Stimulated activated CD4-positive, alpha-beta T cell treated with anti-CD3 and anti-CD28 coated beads, Interleukin-4, amount 100 ng/mL, for 48 hours (primary cell): ENCODE measurements around the gene MINK1.
A peak's percentile ranks its signal among the peaks of the same experiment; 100 is the strongest.

ENCODE experiments used
- DNase-seq, 2 donors: peaks; one replicate each; pipeline ENCODE4 v3.0.0-alpha.2; 2020; ENCODE audit warnings: low read depth in 2 of 2

The MINK1 gene

GRCh38 chr17:4933646-4934045 lies 100.5 kb downstream of the MINK1 start:
- DNase-seq: no peak

GRCh38 chr17:4934173-4934979 lies 101.2 kb downstream of the MINK1 start:
- no peak for DNase-seq

GRCh38 chr17:4935650-4936049 lies 102.5 kb downstream of the MINK1 start:
- no peak for DNase-seq

- no peak for DNase-seq
Observed at GRCh38 chr17:4936436-4936835, 103.3 kb downstream of the MINK1 start.

- DNase-seq: no peak
Observed at GRCh38 chr17:4937553-4937952, 104.4 kb downstream of the MINK1 start.

- DNase-seq: no peak
Observed at GRCh38 chr17:4938069-4938491, 104.9 kb downstream of the MINK1 start.

GRCh38 chr17:4938688-4939545 lies 105.8 kb downstream of the MINK1 start:
- DNase-seq: no peak

- no peak for DNase-seq
Observed at GRCh38 chr17:4939546-4939795, 106.3 kb downstream of the MINK1 start.

GRCh38 chr17:4939796-4940554 lies 106.8 kb downstream of the MINK1 start, which contains the start of the genes RNF167 and SLC25A11:
RNF167 (plus strand) TSS chr17:4940268; CDS start chr17:4940910, 642 bp downstream.
SLC25A11 (minus strand) TSS chr17:4940046; CDS start chr17:4939910, 136 bp downstream.
- DNase-seq: peak; percentile 88 to 94

GRCh38 chr17:4940555-4941318 lies 107.6 kb downstream of the MINK1 start:
- peak in 1 of 2 donors; percentile 32 for DNase-seq

GRCh38 chr17:4941319-4941610 lies 108.1 kb downstream of the MINK1 start:
- DNase-seq: no peak

- DNase-seq: no peak
Observed at GRCh38 chr17:4942760-4943508, 109.8 kb downstream of the MINK1 start.

GRCh38 chr17:4944163-4944553 lies 111.0 kb downstream of the MINK1 start:
- DNase-seq: peak in 1 of 2 donors; percentile 36

- peak; percentile 21 to 28 for DNase-seq
Observed at GRCh38 chr17:4944554-4945175, 111.5 kb downstream of the MINK1 start.

GRCh38 chr17:4945176-4945943 lies 112.2 kb downstream of the MINK1 start:
- peak; percentile 73 to 86 for DNase-seq

- DNase-seq: no peak
Observed at GRCh38 chr17:4945944-4946280, 112.8 kb downstream of the MINK1 start.

- no peak for DNase-seq
Observed at GRCh38 chr17:4946312-4946976, 113.3 kb downstream of the MINK1 start.

GRCh38 chr17:4947010-4947410 lies 113.9 kb downstream of the MINK1 start:
- DNase-seq: no peak
